Left renal cortex interstitium (tissue), 4 donors: ENCODE data around the gene NLGN2. TPM values are rescaled to one million over a fixed set of nuclear protein-coding genes. Genes with fewer than 3 reads are reported as not detected.

Source experiments
- DNase-seq, 4 donors: peaks; one replicate each; pipeline ENCODE4 v3.0.0-alpha.2; 2013; ENCODE audit warnings: low read depth in 4 of 4, low spot score in 2 of 4, missing footprints in 1 of 4
- polyA plus RNA-seq, 4 donors: library from polyadenylated mRNA; unstranded; fragments of 120-200 nt; gene quantifications; one replicate each; pipeline ENCODE4 v1.2.1, GENCODE V29; 2013; ENCODE audit not compliant: insufficient read length in 4 of 4

The NLGN2 gene
- polyA plus RNA-seq, 4 donors, result 17.5 to 38.6 (median 30.2) TPM

- peak in 1 of 4 donors; percentile 21 for DNase-seq
Measured at GRCh38 chr17:7435676-7436555, 28.3 kb downstream of the NLGN2 start.

- DNase-seq, result peak in 2 of 4 donors; percentile 66 to 73
Measured at GRCh38 chr17:7436556-7437368, 29.1 kb downstream of the NLGN2 start.

- DNase-seq, result no peak
Measured at GRCh38 chr17:7437369-7437863, 29.8 kb downstream of the NLGN2 start.

- peak in 2 of 4 donors; percentile 28 to 42 for DNase-seq
Measured at GRCh38 chr17:7437950-7438614, 30.4 kb downstream of the NLGN2 start.

- DNase-seq, result no peak
Measured at GRCh38 chr17:7438656-7439460, 31.2 kb downstream of the NLGN2 start.

- DNase-seq, result no peak
Measured at GRCh38 chr17:7439462-7440112, 31.9 kb downstream of the NLGN2 start, which contains the start of gene FGF11. Gene FGF11, plus strand, starts transcription at chr17:7439512. Its CDS starts 109 bp downstream, at chr17:7439621.

GRCh38 chr17:7440113-7440833 is 32.6 kb downstream of the NLGN2 start:
- peak in 2 of 4 donors; percentile 47 to 51 for DNase-seq

GRCh38 chr17:7440834-7441195 is 33.2 kb downstream of the NLGN2 start:
- peak in 1 of 4 donors; percentile 21 for DNase-seq

GRCh38 chr17:7441266-7441665 is 33.6 kb downstream of the NLGN2 start:
- DNase-seq, result no peak

- DNase-seq, result no peak
Measured at GRCh38 chr17:7442142-7442541, 34.5 kb downstream of the NLGN2 start.

GRCh38 chr17:7443499-7444485 is 36.1 kb downstream of the NLGN2 start:
- no peak for DNase-seq

- DNase-seq, result no peak
Measured at GRCh38 chr17:7444682-7445618, 37.3 kb downstream of the NLGN2 start, which contains the start of gene CHRNB1. Gene CHRNB1, plus strand, starts transcription at chr17:7445061. Its CDS starts 67 bp downstream, at chr17:7445128.

- no peak for DNase-seq
Measured at GRCh38 chr17:7445619-7445968, 37.9 kb downstream of the NLGN2 start.

GRCh38 chr17:7448461-7448860 is 40.8 kb downstream of the NLGN2 start:
- no peak for DNase-seq

- no peak for DNase-seq
Measured at GRCh38 chr17:7459961-7460545, 52.4 kb downstream of the NLGN2 start.
